ENCODE measurements around the gene NDFIP1.

DNA sequence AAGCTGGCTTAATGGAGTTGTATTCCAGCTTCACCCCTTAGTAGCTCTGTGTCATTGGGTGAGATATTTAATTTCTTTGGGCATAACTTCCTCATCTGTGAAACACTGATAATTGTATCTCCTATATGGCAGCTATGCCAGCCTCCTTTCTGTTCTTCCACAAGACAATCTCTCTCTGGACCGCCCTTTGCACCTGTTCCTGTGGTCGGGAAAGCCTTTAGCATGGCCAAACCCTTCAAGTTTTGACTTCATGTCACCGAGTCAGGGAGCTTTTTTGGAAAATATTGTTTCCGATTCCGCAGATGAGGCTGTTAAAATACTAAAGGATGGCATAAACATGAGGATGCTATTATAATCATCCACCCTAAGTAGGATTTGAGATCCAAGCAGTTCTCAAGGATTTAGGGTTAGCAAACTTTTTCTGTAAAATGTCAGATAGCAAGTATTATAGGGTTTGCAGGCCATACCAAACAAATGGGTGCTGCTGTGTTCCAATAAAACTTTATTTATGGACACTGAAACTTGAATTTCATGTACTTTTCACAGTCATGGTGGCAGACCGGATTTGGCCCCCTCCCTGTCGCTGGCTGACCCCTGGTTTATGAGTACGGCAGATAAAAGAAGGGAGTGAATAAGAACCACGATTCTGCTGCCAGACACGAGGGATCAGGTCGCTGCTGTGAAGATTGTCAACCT, 695 bp upstream of the NDFIP1 start:
- TF ChIP-seq EZH2 (IDR thresholded peaks at IDR 0.05; ENCODE audit: low read length, missing control alignments) = no peak
- TF ChIP-seq, protein P1, sequence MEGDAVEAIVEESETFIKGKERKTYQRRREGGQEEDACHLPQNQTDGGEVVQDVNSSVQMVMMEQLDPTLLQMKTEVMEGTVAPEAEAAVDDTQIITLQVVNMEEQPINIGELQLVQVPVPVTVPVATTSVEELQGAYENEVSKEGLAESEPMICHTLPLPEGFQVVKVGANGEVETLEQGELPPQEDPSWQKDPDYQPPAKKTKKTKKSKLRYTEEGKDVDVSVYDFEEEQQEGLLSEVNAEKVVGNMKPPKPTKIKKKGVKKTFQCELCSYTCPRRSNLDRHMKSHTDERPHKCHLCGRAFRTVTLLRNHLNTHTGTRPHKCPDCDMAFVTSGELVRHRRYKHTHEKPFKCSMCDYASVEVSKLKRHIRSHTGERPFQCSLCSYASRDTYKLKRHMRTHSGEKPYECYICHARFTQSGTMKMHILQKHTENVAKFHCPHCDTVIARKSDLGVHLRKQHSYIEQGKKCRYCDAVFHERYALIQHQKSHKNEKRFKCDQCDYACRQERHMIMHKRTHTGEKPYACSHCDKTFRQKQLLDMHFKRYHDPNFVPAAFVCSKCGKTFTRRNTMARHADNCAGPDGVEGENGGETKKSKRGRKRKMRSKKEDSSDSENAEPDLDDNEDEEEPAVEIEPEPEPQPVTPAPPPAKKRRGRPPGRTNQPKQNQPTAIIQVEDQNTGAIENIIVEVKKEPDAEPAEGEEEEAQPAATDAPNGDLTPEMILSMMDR (conservative IDR thresholded peaks at IDR 0.05 in 1 of 2, IDR thresholded peaks at IDR 0.05 in 1 of 2; ENCODE audit: low read depth in 1 of 2, low read length in 2 of 2) = no peak
